Activated naive CD4-positive, alpha-beta T cell treated with anti-CD3 and anti-CD28 coated beads, Interleukin-2, amount 50 U/mL, for 24 hours (primary cell): ENCODE results near the gene DDX50.
"Not testable (repeated sequence)": the region's sequence is repeated elsewhere in the genome, so short reads cannot be mapped to it uniquely, and the experiment has no call there.

ENCODE experiments used
- H3K27ac Mint-ChIP-seq: one replicate; pipeline ENCODE4 v1.8.0; 2021; ENCODE audit warnings: mild to moderate bottlenecking, mixed read lengths
- H3K27me3 Mint-ChIP-seq: one replicate; pipeline ENCODE4 v1.8.0; 2021; ENCODE audit warnings: mixed read lengths
- H3K36me3 Mint-ChIP-seq: one replicate; pipeline ENCODE4 v1.8.0; 2021; ENCODE audit warnings: mixed read lengths
- H3K4me1 Mint-ChIP-seq: one replicate; pipeline ENCODE4 v1.8.0; 2021; ENCODE audit warnings: mixed read lengths
- H3K4me3 Mint-ChIP-seq: one replicate; pipeline ENCODE4 v1.8.0; 2021; ENCODE audit warnings: mild to moderate bottlenecking, mixed read lengths
- H3K9me3 Mint-ChIP-seq: one replicate; pipeline ENCODE4 v1.8.0; 2021; ENCODE audit warnings: mixed read lengths

Gene DDX50

GRCh38 chr10:68879628-68880027, 21.5 kb upstream of the DDX50 start:
- Mint-ChIP-seq H3K36me3 (peaks cover under 1% of the 10 kb centered on the region), H3K27me3 (no peaks in the 10 kb centered on the region), H3K4me3 (no peak overlapping the region), H3K4me1 (no peaks in the 10 kb centered on the region), H3K9me3 (no peaks in the 10 kb centered on the region), H3K27ac (no peak overlapping the region)

GRCh38 chr10:68880181-68880580, 20.9 kb upstream of the DDX50 start:
- no peaks in the 10 kb centered on the region for H3K4me1 Mint-ChIP-seq
- peaks cover 1% of the 10 kb centered on the region for H3K36me3 Mint-ChIP-seq
- no peak overlapping the region for H3K27ac Mint-ChIP-seq
- no peak overlapping the region for H3K4me3 Mint-ChIP-seq
- H3K9me3 Mint-ChIP-seq, result no peaks in the 10 kb centered on the region
- H3K27me3 Mint-ChIP-seq, result no peaks in the 10 kb centered on the region

- no peaks in the 10 kb centered on the region for H3K9me3 Mint-ChIP-seq
- H3K27ac Mint-ChIP-seq, result no peak overlapping the region
- no peak overlapping the region for H3K4me3 Mint-ChIP-seq
- no peaks in the 10 kb centered on the region for H3K36me3 Mint-ChIP-seq
- H3K27me3 Mint-ChIP-seq, result no peaks in the 10 kb centered on the region
- peaks cover 3% of the 10 kb centered on the region for H3K4me1 Mint-ChIP-seq
These were observed 6.1 kb upstream of the DDX50 start for GRCh38 chr10:68895041-68895440.

GRCh38 chr10:68897336-68897741, 3.8 kb upstream of the DDX50 start:
- Mint-ChIP-seq H3K4me3 (no peak overlapping the region), H3K36me3 (peaks cover under 1% of the 10 kb centered on the region), H3K9me3 (no peaks in the 10 kb centered on the region)

GRCh38 chr10:68899186-68899745, 1.8 kb upstream of the DDX50 start:
- no peaks in the 10 kb centered on the region for H3K27me3 Mint-ChIP-seq
- peak overlapping the region; percentile 26 for H3K27ac Mint-ChIP-seq
- H3K9me3 Mint-ChIP-seq, result no peaks in the 10 kb centered on the region
- H3K36me3 Mint-ChIP-seq, result peaks cover 8% of the 10 kb centered on the region
- peaks cover 23% of the 10 kb centered on the region for H3K4me1 Mint-ChIP-seq
- H3K4me3 Mint-ChIP-seq, result peak overlapping the region; percentile 1

More at GRCh38 chr10:68897336-68897741, 3.8 kb upstream of the DDX50 start:
- peaks cover 10% of the 10 kb centered on the region for H3K4me1 Mint-ChIP-seq
- H3K27me3 Mint-ChIP-seq, result no peaks in the 10 kb centered on the region
- H3K27ac Mint-ChIP-seq, result no peak overlapping the region

- Mint-ChIP-seq H3K9me3 (no peaks in the 10 kb centered on the region), H3K36me3 (peaks cover 10% of the 10 kb centered on the region), H3K4me3 (peak overlapping the region; percentile 91), H3K27me3 (no peaks in the 10 kb centered on the region), H3K4me1 (peaks cover 34% of the 10 kb centered on the region), H3K27ac (peak overlapping the region; percentile 99)
These were observed 549 bp upstream of the DDX50 start for GRCh38 chr10:68900427-68901104.

GRCh38 chr10:68902382-68902781, 1.3 kb downstream of the DDX50 start:
- H3K4me3 Mint-ChIP-seq, result peak overlapping the region; percentile 91
- no peaks in the 10 kb centered on the region for H3K27me3 Mint-ChIP-seq
- H3K4me1 Mint-ChIP-seq, result peaks cover 47% of the 10 kb centered on the region
- H3K9me3 Mint-ChIP-seq, result no peaks in the 10 kb centered on the region
- H3K36me3 Mint-ChIP-seq, result peaks cover 19% of the 10 kb centered on the region
- H3K27ac Mint-ChIP-seq, result peak overlapping the region; percentile 71

- Mint-ChIP-seq H3K27me3 (no peaks in the 10 kb centered on the region), H3K9me3 (no peaks in the 10 kb centered on the region), H3K36me3 (peaks cover 11% of the 10 kb centered on the region), H3K4me1 (peaks cover 14% of the 10 kb centered on the region), H3K4me3 (no peak overlapping the region), H3K27ac (no peak overlapping the region)
These were observed 23.5 kb downstream of the DDX50 start for GRCh38 chr10:68924593-68924992.

GRCh38 chr10:68925489-68925888, 24.4 kb downstream of the DDX50 start:
- no peak overlapping the region for H3K4me3 Mint-ChIP-seq
- no peak overlapping the region for H3K27ac Mint-ChIP-seq
- peaks cover 14% of the 10 kb centered on the region for H3K4me1 Mint-ChIP-seq
- H3K36me3 Mint-ChIP-seq, result peaks cover 14% of the 10 kb centered on the region
- no peaks in the 10 kb centered on the region for H3K27me3 Mint-ChIP-seq
- no peaks in the 10 kb centered on the region for H3K9me3 Mint-ChIP-seq

- Mint-ChIP-seq H3K4me1 (peaks cover 11% of the 10 kb centered on the region), H3K36me3 (peaks cover 13% of the 10 kb centered on the region), H3K27ac (peak overlapping the region; percentile 26)
- not testable (repeated sequence) for H3K4me3 Mint-ChIP-seq, H3K27me3 Mint-ChIP-seq, H3K9me3 Mint-ChIP-seq
These were observed 28.0 kb downstream of the DDX50 start for GRCh38 chr10:68929157-68929556.

GRCh38 chr10:68929888-68930287, 28.8 kb downstream of the DDX50 start:
- H3K4me1 Mint-ChIP-seq, H3K4me3 Mint-ChIP-seq, H3K36me3 Mint-ChIP-seq, H3K27ac Mint-ChIP-seq, H3K9me3 Mint-ChIP-seq, H3K27me3 Mint-ChIP-seq: not testable (repeated sequence)

GRCh38 chr10:68932860-68933259, 31.7 kb downstream of the DDX50 start:
- not testable (repeated sequence) for H3K4me1 Mint-ChIP-seq, H3K27me3 Mint-ChIP-seq, H3K9me3 Mint-ChIP-seq, H3K4me3 Mint-ChIP-seq, H3K27ac Mint-ChIP-seq
- peaks cover 12% of the 10 kb centered on the region for H3K36me3 Mint-ChIP-seq

GRCh38 chr10:68934994-68935393, 33.9 kb downstream of the DDX50 start:
- Mint-ChIP-seq H3K9me3 (no peaks in the 10 kb centered on the region), H3K36me3 (peaks cover 12% of the 10 kb centered on the region), H3K4me1 (peaks cover 14% of the 10 kb centered on the region), H3K27ac (no peak overlapping the region), H3K4me3 (no peak overlapping the region), H3K27me3 (no peaks in the 10 kb centered on the region)

GRCh38 chr10:68938117-68938516, 37.0 kb downstream of the DDX50 start:
- no peaks in the 10 kb centered on the region for H3K9me3 Mint-ChIP-seq

GRCh38 chr10:68938884-68939283, 37.8 kb downstream of the DDX50 start:
- Mint-ChIP-seq H3K4me3 (no peak overlapping the region), H3K27ac (no peak overlapping the region), H3K27me3 (no peaks in the 10 kb centered on the region), H3K9me3 (no peaks in the 10 kb centered on the region), H3K36me3 (peaks cover 10% of the 10 kb centered on the region), H3K4me1 (peaks cover 10% of the 10 kb centered on the region)

More at GRCh38 chr10:68938117-68938516, 37.0 kb downstream of the DDX50 start:
- H3K4me3 Mint-ChIP-seq, result no peak overlapping the region
- no peak overlapping the region for H3K27ac Mint-ChIP-seq
- H3K36me3 Mint-ChIP-seq, result peaks cover 10% of the 10 kb centered on the region
- peaks cover 10% of the 10 kb centered on the region for H3K4me1 Mint-ChIP-seq
- no peaks in the 10 kb centered on the region for H3K27me3 Mint-ChIP-seq

- H3K4me1 Mint-ChIP-seq, H3K27ac Mint-ChIP-seq, H3K36me3 Mint-ChIP-seq: not testable (repeated sequence)
These were observed 39.8 kb downstream of the DDX50 start for GRCh38 chr10:68940917-68941316.

GRCh38 chr10:68950598-68950997, 49.5 kb downstream of the DDX50 start:
- no peaks in the 10 kb centered on the region for H3K9me3 Mint-ChIP-seq
- peaks cover 7% of the 10 kb centered on the region for H3K4me1 Mint-ChIP-seq
- H3K27me3 Mint-ChIP-seq, result no peaks in the 10 kb centered on the region
- H3K4me3 Mint-ChIP-seq, result no peak overlapping the region
- no peak overlapping the region for H3K27ac Mint-ChIP-seq
- peaks cover 9% of the 10 kb centered on the region for H3K36me3 Mint-ChIP-seq

More at GRCh38 chr10:68940917-68941316, 39.8 kb downstream of the DDX50 start:
- H3K27me3 Mint-ChIP-seq, H3K9me3 Mint-ChIP-seq, H3K4me3 Mint-ChIP-seq: not testable (repeated sequence)
